GM23338 (cell line): ENCODE results near the gene DUSP19.

Source experiments
- CREB1 ChIP-seq: fragments of 250-450 bp; sonication (Bioruptor Pico); IDR thresholded peaks from 2 replicates; pipeline ENCODE4 v1.5.0; 2020; ENCODE audit warnings: low read depth, mild to moderate bottlenecking, moderate library complexity
- EZH2 ChIP-seq: fragments of 200-600 bp; sonication (generic); IDR thresholded peaks from one replicate; pipeline ENCODE4 v1.8.0; 2017; ENCODE audit warnings: antibody characterized with exemption, mild to moderate bottlenecking, low read depth; ENCODE audit not compliant: unreplicated experiment
- EZH2phosphoT487 ChIP-seq: fragments of 200-600 bp; sonication (generic); IDR thresholded peaks from one replicate; pipeline ENCODE4 v1.8.1; 2018; ENCODE audit warnings: antibody characterized with exemption; ENCODE audit not compliant: unreplicated experiment
- JUNB ChIP-seq: IDR thresholded peaks from one replicate; pipeline ENCODE4 v1.6.1; 2016; ENCODE audit warnings: antibody characterized with exemption; ENCODE audit not compliant: unreplicated experiment
- NANOG ChIP-seq: IDR thresholded peaks from 2 replicates; pipeline ENCODE4 v1.6.1; 2016; ENCODE audit warnings: antibody characterized with exemption, borderline replicate concordance
- POLR2AphosphoS5 ChIP-seq: IDR thresholded peaks from 2 replicates; pipeline ENCODE4 v1.6.1; 2016; ENCODE audit warnings: antibody characterized with exemption, low read depth
- STAT1 ChIP-seq: IDR thresholded peaks from one replicate; pipeline ENCODE4 v1.6.1; 2016; ENCODE audit warnings: antibody characterized with exemption; ENCODE audit not compliant: unreplicated experiment
- ZNF114 ChIP-seq: fragments of 250-450 bp; sonication (Bioruptor Pico); IDR thresholded peaks from 2 replicates; pipeline ENCODE4 v1.5.0; 2020; ENCODE audit warnings: mild to moderate bottlenecking, moderate library complexity
- ZNF331 ChIP-seq: fragments of 250-450 bp; sonication (Bioruptor Pico); IDR thresholded peaks from 2 replicates; pipeline ENCODE4 v1.5.0; 2020; ENCODE audit warnings: low read depth, mild to moderate bottlenecking, moderate library complexity
- ZNF462 ChIP-seq: fragments of 250-450 bp; sonication (Bioruptor Pico); IDR thresholded peaks from 2 replicates; pipeline ENCODE4 v1.5.0; 2020; ENCODE audit warnings: mild to moderate bottlenecking, moderate library complexity
- TF ChIP-seq, protein P1 (sequence below), 2 experiments: fragments of 200-600 bp in 1 of 2; sonication (generic) in 1 of 2; conservative IDR thresholded peaks; 2 replicates each; pipeline versions ENCODE4 v1.5.1 to v1.6.1; 2016 to 2017; ENCODE audit warnings: antibody characterized with exemption in 2 of 2, low read depth in 2 of 2, mild to moderate bottlenecking in 2 of 2, moderate library complexity in 1 of 2
- TF ChIP-seq, protein P2 (sequence below): IDR thresholded peaks from 2 replicates; pipeline ENCODE4 v1.6.1; 2016; ENCODE audit warnings: antibody characterized with exemption
- TF ChIP-seq, protein P3 (sequence below): IDR thresholded peaks from one replicate; pipeline ENCODE4 v1.6.1; 2018; ENCODE audit warnings: antibody characterized with exemption; ENCODE audit not compliant: unreplicated experiment

- TF ChIP-seq, protein P1, sequence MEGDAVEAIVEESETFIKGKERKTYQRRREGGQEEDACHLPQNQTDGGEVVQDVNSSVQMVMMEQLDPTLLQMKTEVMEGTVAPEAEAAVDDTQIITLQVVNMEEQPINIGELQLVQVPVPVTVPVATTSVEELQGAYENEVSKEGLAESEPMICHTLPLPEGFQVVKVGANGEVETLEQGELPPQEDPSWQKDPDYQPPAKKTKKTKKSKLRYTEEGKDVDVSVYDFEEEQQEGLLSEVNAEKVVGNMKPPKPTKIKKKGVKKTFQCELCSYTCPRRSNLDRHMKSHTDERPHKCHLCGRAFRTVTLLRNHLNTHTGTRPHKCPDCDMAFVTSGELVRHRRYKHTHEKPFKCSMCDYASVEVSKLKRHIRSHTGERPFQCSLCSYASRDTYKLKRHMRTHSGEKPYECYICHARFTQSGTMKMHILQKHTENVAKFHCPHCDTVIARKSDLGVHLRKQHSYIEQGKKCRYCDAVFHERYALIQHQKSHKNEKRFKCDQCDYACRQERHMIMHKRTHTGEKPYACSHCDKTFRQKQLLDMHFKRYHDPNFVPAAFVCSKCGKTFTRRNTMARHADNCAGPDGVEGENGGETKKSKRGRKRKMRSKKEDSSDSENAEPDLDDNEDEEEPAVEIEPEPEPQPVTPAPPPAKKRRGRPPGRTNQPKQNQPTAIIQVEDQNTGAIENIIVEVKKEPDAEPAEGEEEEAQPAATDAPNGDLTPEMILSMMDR (conservative IDR thresholded peaks at IDR 0.05; ENCODE audit: low read depth in 2 of 2), result no peak
- TF ChIP-seq EZH2 (no peak), POLR2AphosphoS5 (no peak), JUNB (no peak), CREB1 (CRISPR knock-in tag) (no peak), ZNF114 (no peak), NANOG (no peak), EZH2phosphoT487 (no peak), ZNF462 (no peak), STAT1 (no peak), ZNF331 (CRISPR knock-in tag) (no peak)
- TF ChIP-seq, protein P2, sequence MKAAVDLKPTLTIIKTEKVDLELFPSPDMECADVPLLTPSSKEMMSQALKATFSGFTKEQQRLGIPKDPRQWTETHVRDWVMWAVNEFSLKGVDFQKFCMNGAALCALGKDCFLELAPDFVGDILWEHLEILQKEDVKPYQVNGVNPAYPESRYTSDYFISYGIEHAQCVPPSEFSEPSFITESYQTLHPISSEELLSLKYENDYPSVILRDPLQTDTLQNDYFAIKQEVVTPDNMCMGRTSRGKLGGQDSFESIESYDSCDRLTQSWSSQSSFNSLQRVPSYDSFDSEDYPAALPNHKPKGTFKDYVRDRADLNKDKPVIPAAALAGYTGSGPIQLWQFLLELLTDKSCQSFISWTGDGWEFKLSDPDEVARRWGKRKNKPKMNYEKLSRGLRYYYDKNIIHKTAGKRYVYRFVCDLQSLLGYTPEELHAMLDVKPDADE, result no peak
- TF ChIP-seq, protein P3, sequence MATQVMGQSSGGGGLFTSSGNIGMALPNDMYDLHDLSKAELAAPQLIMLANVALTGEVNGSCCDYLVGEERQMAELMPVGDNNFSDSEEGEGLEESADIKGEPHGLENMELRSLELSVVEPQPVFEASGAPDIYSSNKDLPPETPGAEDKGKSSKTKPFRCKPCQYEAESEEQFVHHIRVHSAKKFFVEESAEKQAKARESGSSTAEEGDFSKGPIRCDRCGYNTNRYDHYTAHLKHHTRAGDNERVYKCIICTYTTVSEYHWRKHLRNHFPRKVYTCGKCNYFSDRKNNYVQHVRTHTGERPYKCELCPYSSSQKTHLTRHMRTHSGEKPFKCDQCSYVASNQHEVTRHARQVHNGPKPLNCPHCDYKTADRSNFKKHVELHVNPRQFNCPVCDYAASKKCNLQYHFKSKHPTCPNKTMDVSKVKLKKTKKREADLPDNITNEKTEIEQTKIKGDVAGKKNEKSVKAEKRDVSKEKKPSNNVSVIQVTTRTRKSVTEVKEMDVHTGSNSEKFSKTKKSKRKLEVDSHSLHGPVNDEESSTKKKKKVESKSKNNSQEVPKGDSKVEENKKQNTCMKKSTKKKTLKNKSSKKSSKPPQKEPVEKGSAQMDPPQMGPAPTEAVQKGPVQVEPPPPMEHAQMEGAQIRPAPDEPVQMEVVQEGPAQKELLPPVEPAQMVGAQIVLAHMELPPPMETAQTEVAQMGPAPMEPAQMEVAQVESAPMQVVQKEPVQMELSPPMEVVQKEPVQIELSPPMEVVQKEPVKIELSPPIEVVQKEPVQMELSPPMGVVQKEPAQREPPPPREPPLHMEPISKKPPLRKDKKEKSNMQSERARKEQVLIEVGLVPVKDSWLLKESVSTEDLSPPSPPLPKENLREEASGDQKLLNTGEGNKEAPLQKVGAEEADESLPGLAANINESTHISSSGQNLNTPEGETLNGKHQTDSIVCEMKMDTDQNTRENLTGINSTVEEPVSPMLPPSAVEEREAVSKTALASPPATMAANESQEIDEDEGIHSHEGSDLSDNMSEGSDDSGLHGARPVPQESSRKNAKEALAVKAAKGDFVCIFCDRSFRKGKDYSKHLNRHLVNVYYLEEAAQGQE, result no peak
These were observed 48.1 kb downstream of the DUSP19 start for GRCh38 chr2:183126635-183127034.
